Stimulated activated CD4-positive, alpha-beta T cell treated with anti-CD3 and anti-CD28 coated beads, Interleukin-4, amount 100 ng/mL, for 24 hours (primary cell): Measurements from ENCODE around the gene PIK3CA.
"Not testable (repeated sequence)": the region's sequence is repeated elsewhere in the genome, so short reads cannot be mapped to it uniquely, and the experiment has no call there.

Experiments used
- DNase-seq: peaks from one replicate; pipeline ENCODE4 v3.0.0-alpha.2; 2020

Gene PIK3CA

DNA sequence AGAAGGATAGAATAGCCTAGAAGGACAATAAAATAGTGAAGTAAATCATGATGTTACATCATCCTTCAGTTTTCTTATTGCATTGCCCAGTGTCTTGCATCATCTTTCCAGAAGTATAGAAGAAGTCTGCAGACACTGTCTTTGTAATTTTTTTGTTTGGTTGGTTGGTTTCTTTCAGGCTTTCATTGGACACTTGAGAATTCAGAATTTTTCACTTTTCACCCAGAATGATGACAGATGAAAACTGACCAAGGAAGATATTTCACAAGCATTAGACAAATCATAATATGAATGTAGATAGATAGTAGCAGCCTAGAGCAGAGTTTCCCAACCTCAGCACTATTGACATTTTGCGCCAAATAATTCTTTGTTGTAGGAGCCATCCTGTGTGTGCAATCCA lies 67.4 kb downstream of the PIK3CA start:
- DNase-seq = not testable (repeated sequence)

DNA sequence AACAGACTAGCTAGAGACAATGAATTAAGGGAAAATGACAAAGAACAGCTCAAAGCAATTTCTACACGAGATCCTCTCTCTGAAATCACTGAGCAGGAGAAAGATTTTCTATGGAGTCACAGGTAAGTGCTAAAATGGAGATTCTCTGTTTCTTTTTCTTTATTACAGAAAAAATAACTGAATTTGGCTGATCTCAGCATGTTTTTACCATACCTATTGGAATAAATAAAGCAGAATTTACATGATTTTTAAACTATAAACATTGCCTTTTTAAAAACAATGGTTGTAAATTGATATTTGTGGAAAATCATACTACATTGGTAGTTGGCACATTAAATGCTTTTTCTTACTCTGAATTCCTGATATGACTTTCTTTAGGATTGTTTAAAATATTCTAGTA lies 70.1 kb downstream of the PIK3CA start:
- DNase-seq = not testable (repeated sequence)

DNA sequence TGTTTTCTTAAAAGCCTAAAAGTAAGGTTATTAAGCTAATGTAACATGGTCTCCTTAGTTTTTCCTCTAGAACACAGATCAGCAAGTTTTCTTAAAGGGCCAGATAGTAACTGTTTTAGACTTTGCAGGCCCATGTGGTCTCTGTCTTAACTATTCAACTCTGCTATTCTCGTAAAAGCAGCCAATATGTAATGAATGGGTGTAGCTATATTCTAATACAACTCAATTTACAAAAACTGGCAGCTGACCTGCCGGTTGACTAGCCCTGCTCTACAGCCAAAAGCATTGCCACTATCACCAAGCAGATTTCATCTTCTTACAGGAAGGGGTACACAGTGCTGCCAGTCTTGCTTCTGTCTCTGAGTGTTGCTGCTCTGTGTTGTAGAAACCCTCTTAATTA lies 75.4 kb downstream of the PIK3CA start:
- no peak for DNase-seq

DNA sequence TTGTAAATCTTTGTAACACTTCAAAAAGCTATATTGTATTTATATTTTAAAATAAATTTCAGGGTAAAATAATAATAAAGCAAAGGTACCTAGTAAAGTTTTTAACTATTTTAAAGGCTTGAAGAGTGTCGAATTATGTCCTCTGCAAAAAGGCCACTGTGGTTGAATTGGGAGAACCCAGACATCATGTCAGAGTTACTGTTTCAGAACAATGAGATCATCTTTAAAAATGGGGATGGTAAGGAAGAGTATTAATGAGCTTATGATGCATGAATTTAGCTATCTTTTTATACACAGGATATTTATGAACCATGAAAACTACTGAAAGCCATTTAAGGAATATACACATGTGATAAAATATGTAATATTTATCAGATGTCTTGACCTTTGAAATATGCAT lies 76.4 kb downstream of the PIK3CA start:
- DNase-seq = no peak

DNA sequence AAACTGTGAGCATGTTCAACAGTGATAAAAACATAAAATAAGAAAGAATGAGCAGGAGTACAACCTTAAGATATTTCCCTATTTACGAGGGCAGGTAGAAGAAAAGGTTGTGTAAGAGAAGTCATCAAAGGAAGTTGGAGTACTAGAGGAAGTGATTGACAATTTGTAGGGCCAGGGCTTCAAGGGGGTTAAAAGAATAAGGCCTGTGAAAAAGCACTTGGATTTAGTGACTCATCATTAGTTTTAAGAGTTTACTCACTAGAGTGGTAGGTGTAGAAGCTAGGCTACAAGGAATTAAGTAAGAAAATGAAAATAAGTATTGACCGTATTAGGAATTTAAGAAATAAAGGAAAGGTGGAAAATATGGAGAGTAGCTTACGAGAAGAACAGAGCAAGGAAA lies 79.2 kb downstream of the PIK3CA start:
- no peak for DNase-seq

DNA sequence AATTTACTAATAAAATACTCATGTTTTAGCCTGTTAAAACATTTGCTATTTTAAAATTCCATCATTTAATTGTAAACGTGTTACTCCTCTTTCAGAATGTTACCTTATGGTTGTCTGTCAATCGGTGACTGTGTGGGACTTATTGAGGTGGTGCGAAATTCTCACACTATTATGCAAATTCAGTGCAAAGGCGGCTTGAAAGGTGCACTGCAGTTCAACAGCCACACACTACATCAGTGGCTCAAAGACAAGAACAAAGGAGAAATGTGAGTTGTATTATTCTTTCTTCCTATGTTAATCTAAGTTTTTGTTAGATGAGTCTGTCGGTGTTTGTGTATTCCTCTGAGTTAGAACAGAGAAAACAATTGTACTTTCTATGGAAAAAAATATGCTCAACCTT lies 81.0 kb downstream of the PIK3CA start:
- DNase-seq = no peak

DNA sequence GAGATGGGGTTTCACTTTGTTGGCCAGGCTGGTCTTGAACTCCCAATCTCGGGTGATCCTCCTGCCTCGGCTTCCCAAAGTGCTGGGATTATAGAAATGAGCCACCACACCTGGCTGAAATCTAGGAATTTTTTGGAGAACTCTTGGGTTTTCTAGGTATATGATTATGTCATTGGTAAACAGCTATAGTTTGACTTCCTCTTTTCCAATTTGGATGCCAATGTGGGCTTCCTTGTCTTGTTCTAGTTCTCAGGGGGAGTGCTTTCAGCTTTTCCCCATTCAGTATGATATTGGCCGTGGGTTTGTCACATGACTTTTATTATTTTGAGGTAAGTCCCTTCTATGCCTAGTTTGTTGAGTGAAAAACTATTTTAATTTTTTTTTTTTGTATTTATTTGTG lies 84.9 kb downstream of the PIK3CA start:
- no peak for DNase-seq

DNA sequence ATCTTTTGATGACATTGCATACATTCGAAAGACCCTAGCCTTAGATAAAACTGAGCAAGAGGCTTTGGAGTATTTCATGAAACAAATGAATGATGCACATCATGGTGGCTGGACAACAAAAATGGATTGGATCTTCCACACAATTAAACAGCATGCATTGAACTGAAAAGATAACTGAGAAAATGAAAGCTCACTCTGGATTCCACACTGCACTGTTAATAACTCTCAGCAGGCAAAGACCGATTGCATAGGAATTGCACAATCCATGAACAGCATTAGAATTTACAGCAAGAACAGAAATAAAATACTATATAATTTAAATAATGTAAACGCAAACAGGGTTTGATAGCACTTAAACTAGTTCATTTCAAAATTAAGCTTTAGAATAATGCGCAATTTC lies 86.0 kb downstream of the PIK3CA start:
- DNase-seq = no peak

DNA sequence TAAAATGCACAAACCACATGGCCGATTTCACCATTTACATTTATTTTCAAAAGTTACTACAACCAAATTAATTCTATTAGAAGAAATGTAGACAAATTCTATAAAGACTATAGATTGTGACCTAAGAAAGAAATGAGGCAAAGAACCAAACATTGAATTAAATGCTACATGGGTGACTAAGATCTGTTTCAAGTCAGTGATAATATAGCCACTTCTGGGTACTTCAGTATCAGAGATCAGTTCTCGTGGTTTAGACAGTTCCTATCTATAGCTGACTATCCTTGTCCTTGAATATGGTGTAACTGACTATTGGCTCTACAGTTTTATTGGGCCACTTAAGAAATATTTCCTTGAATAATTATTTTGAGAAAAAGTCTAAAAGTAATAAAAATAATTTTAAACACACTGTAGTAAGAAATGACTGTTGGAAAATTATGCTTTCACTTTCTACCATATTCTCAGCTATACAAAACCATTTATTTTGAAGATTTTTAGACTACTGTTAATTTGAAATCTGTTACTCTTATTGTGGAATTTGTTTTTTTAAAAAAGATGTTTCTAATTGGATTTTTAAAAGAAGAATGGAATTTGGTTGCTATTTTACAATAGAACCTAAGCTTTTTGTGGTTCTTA lies 88.6 kb downstream of the PIK3CA start:
- no peak for DNase-seq

DNA sequence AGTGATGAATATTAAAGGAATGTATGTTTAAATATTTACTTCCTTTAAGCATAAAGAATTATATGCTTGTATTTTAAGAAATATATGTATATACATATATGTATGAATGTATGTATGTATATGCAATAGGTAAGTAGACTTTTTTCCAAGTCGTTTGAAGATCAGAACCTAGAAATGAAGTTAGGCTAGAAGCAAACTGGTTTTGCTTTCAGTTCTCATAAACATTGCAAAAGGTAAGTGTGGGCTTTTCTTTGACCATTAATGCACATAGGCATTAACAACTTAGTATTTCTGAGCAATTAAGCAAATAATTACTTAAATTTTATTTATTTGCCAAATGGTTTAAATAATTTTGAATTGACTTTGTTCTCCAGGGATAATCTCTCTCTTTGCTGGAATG lies 92.1 kb downstream of the PIK3CA start:
- DNase-seq = not testable (repeated sequence)

DNA sequence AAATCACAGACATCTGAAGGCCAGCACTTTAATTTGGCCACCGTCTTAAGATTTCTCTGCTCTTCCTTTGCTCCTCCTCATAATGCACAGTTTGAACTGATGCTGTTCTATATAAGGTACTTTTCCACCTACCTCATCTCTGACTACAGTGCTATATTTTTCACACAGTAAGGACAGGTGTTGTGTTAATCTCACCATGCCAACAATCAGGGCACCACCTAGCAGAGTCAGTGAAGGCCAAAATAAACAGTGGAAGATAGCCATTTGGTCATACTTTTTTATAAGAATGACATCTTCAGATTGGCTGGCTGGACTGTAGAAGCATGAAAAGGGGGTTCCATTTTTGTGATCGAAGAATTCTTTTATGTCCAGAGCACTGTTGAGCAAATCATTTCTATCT lies 94.7 kb downstream of the PIK3CA start:
- DNase-seq = not testable (repeated sequence)

DNA sequence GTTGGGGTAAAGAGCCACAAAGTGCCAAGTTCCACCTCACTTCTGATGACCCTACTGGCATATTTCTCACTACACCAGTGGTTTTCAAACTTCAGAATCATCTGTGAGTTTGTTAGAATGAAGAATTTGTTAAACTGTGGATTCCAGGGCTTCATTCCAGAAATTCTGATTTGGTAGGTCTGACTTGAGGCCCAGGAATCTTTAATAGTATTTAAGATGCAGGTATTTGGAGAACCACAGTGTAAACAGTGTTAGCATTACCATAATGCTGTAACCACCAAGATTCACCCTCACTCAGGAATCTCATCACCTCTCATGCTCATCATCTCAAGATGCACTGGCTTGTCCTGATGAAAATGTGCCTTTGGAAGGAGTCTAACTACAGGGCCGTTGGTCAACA lies 96.7 kb downstream of the PIK3CA start:
- DNase-seq = no peak

DNA sequence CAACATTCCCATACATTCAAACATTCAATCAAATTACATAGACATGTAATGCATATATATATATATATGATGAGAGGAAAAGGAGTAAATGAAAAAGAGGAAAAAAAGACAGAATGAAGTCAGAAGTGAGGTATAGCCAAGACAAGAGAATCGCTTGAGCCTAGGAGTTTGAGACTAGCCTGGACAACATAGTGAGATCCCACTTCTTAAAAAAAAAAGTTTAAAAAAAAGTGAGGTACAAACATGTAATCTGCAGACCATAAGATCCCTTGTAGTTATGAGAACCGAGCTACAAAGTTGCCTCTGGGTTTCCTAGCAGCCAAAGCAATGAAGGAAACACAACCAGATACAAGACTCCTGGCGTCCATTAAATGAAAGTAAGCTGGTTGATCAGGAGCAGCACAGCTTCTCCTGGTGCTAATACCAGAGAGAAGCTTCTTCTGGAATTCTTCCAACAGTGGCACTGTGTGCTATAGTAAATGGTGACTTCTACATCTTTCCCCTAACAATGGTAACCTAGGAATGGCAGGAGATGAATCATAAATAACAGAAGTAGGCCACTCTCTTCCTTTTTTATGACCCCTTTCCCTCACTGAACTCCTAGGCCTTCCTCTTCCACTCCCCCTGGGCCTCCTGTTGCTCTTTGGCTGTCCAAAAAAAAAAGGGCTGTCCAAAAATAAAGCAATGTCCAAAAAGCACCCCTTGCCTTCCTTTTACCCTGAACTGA lies 99.3 kb downstream of the PIK3CA start:
- DNase-seq = no peak

DNA sequence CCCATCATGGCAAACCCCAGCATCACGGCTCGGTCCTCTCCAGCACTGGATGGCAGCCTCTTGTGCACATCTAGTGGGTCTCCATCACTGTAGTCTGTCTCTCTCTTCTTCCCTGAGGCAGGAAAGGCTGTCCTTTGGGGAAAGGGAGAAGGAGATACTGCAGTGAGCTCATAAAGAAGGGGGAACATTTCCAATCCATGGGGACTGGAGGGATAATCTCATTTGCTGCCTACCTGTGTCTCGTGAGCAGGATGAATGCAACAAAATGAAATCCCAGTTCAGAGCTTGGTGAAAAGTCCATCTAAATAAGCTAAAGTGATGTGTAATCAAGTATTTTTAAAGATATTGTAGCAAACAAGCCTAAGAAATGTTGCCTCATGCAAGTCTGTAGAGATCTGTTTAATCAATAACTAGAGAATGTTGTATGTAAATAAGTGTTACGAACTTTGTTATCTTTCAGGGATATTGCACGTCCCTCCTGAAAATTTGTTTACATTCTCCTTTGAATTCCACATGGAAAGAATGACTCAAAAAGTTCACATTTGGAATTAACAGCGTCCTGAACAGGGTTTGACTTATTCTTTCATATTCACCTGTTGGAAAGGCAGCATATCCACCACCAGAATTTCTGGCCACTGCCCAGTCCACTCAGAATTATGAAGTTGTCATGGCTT lies 102.8 kb downstream of the PIK3CA start, which contains the start of gene KCNMB3:
Gene KCNMB3 (minus strand): TSS at position 312 of the 674 bp plus-strand sequence. CDS start 124 bp downstream, at position 188.
- no peak for DNase-seq

DNA sequence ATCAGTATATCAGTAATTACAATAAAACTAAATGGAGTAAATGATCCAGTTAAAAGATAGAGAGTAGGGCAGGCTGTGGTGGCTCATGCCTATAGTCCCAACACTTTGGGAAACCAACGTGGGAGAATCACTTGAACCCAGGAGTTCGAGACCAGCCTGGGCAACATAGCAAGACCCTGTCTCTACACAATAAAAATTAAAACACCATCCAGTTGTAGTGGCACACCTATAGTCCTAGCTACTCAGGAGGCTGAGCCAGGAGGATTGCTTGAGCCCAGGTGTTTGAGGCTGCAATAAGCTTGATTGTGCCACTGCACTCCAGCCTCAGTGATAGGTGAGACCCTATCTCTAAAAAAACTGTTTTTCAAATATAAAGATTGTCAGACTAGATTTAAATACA lies 108.7 kb downstream of the PIK3CA start:
- DNase-seq = no peak

DNA sequence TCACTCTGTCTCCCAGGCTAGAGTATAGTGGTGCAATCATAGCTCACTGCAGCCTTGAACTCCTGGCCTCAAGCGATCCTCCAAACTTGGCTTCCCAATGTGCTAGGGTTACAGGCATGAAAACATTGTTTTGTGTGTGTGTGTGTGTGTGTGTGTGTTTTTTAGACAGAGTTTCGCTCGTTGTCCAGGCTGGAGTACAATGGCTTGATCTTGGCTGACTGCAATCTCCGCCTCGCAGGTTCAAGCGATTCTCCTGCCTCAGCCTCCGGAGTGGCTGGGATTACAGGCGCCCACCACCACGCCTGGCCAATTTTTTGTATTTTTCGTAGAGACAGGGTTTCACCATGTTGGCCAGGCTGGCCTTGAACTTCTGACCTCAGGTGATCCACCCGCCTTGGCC lies 109.6 kb downstream of the PIK3CA start:
- not testable (repeated sequence) for DNase-seq

DNA sequence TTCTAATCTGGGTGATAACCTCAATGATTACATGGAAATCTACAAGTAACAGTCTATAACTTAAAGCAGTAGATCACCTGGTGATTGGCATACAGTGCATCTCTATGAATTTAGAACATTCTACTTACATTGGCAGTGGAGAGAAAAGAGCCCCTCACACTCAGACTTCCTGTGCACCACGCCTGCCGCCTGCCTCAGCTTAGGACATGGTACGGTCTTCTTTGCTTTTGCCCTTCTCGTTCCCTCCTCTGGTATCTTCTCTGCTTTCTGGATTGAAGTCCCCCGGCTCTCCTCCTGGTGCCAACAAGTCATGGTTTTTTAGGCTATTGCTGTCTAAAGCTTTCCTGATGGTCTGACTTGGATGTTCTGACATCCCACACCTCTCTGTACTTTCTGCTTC lies 110.7 kb downstream of the PIK3CA start:
- DNase-seq = no peak

DNA sequence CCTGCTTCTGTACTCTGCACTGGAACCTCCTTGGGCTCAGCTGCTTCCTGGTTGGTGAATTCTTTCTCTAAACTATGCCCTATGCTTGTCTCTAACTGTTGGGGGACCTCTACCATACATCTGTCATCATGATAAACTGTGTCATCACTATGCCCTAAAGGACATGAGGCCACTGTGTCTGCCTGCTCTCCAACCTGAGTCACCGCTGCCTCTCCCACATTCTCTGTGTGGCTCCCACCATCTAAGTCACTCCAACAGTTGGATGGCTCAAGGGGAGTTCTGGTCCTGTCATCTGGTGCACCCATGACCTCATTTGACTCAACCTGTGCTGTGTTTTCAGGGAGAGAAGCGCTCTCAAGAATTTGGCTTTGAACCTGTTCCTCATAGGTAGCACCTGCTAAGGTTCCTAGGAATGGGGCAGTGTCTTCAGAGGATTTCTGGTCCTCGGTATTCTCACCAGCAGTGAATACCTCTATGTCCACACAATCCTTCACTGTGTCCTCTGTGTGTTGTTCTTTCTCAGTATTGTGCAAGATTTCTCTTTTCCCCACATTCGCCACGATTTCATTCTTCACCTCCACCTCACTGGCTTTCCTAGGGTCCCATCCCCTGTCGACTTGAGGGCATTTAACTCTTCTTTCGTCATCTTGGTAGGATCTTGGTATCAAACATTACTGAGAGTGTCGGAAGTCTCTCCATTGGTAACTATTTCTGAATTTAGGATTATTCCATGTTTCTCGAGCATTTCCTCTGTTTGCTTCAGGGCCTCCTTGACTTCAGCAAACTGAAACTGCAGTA lies 112.0 kb downstream of the PIK3CA start:
- not testable (repeated sequence) for DNase-seq

DNA sequence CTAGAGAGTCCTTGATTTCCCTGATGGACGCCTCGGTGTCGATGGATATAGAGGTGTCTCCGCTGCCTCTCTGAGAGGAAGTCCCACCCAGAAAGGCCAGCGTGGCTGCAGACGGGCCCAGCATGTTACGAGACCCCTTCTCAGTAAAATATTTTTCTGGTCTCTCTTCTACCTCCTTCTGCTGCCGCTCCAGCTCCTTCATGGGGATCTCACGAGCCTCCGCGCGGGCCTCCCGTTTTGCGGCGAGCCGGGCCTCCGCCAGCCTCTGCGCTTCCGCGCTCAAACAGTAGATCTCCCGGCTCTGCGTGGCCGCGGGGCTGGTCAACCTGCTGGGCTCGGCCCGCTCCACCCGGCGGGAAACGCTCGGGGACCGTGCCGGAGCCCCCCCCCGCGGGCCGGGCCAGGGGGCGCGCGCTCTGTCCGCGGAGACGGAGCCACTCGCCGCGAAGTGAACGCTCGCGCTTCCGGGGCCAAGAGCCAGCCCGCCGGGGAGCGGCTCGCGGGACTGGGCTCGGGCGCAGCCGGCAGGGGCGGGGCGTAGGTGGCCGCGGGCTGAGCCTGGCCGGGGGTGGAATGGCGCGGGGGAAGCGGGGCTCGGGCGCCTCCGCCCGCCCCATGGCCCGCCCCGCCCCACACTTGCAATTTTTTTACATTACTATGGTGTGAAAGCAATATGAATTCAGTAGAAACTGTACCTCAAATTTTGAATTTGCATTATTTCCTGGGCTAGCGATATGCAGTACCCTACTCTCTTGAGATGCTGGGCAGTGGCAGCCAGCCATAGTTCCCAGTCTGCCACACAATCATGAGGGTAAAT lies 113.0 kb downstream of the PIK3CA start:
- DNase-seq = peak; percentile 57

DNA sequence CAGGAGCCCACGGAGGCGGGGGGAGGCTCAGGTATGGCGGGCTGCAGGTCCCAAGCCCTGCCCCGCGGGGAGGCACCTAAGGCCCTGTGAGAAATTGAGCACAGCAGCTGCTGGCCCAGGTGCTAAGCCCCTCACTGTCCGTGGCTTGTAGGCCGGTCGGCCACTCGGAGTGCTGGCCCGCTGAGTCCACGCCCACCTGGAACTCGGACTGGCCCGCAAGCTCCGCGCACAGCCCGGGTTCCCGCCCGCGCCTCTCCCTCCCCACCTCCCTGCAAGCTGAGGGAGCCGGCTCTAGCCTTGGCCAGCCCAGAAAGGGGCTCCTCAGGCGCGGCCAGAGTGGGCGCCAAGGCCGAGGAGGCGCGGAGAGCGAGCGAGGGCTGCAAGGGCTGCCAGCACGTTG lies 115.0 kb downstream of the PIK3CA start:
- DNase-seq = no peak

DNA sequence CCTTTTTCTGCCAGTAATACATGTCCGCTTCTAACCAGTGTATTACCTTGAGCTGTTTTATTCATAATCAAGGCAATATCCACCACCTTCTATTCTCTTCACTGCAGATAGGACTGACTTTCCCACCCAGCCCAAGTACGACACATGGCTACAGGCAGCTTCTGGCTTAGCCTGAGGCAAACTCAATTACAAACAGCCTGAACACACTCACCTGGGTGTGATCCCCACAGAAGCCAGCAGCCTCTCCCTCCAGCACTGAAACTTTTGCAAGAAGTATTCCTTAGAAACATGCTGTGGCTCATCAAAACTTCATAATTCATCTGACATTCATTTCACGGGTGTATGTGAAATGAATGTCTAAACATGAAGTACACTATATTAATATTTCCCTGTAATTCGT lies 116.3 kb downstream of the PIK3CA start:
- DNase-seq = no peak

DNA sequence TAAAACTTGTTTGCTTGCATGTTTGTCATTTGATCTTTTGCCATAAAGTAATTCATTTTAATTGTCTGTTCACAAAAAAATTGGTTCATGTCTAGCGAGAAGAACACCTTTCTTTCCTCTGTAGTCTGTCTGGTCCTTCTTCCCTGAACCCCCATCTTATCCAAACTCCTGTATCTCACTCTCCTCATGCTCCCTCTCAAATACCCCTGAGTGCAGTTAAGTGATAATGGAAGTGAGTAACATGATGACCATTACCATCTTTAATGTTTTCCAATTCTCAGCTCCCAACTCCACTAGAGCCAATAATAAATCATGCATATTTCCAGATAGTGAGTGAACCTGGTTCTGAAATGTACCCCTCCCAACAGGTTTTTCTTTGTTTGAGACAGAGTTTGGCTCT lies 116.9 kb downstream of the PIK3CA start:
- DNase-seq = no peak
